ENCODE results near the gene GSG1L. TPM values are rescaled to one million over a fixed set of nuclear protein-coding genes. Genes with fewer than 3 reads are reported as not detected.
"Not testable (repeated sequence)": the region's sequence is repeated elsewhere in the genome, so short reads cannot be mapped to it uniquely, and the experiment has no call there.

GSG1L gene
- total RNA-seq, 1 donor from 2014 or later = not detected

GRCh38 chr16:27918755-27919154 is 144.8 kb downstream of the GSG1L start:
- no peak for DNase-seq (ENCODE audit: low spot score)
- ATAC-seq = no peak

DNA sequence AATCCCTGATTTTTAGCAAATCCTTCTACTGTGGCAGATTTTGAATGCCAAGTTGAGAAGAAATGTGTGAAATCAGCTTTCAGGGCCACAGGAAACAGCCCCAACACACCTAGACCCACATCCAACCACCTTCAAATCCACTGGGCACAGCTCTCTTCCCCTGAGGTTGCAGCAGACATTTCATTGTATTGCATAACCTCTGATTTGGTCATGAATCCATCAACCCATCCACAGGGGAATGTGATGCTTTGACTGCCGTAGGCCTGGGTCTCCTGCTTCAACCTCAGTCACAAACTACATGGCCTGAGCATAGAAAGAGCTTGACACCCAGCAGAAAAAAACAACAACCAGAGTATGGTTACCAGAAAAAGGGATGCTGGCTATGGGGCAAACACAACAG is 145.6 kb downstream of the GSG1L start:
- DNase-seq (ENCODE audit: low spot score) = no peak
- ATAC-seq = no peak

DNA sequence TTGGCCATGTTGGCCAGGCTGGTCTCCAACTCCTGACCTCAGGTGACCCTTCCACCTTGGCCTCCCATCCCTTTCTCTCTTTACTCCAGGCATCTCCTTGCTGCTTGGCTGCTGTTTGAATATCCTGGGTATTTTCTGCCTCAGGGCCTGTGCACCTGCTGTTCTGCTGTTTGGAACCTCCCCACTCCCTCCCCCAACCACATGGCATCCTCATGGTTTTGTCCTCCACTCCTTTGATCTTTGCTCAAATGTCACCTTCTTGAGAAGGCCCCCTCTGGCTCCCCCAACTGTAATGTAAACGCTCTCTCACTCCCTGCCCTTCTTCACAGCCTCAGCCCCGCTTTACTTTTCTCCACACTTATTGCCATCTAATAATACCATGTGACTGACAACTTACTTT is 152.0 kb downstream of the GSG1L start:
- no peak for DNase-seq (ENCODE audit: low spot score)
- ATAC-seq = no peak

DNA sequence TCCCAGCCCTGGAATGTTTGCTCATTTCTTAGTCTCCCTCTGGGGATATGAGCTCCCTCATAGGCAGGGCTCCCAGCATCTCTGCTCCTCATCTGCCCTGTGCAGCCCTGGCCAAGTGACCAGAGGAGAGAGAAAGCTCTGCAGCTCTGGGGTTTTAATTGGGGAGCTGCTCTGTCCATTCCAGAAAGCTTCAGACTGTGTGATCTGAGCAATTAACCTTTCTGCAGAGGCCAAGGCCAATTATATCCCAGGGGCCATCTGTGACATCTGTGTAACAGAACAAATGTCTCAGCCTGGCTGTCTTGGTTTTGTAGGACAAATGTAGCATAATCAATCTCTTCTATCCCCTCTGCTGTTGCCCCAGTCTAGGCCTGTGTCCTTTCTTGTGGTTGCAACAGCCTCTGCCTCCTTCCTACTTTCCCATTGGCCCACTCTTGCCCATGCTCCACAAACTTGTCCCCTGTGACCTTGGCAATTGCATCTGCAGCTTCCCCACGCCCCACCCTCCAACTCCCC is 156.0 kb downstream of the GSG1L start:
- DNase-seq (ENCODE audit: low spot score) (no peak), ATAC-seq (no peak)

DNA sequence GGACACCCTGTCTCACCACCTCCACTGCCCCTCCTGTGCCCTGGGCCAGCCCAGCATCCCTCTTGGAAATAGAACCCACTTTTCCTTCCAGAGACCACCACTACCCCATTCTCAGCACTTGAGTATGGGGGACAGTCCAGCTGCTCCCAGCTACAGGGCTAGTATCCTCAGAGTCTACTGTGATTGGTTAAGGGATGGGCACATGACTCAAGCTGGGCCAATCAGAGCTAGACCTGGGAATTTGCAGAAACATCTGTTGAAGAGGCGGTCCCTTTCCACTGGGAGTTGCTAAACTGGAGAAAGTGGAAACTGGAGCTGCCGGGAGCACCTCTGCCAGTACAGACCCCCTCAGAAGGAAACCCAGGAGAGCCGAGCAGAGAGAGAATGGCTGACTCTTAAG is 156.6 kb downstream of the GSG1L start:
- ATAC-seq = no peak
- DNase-seq (ENCODE audit: low spot score) = no peak

DNA sequence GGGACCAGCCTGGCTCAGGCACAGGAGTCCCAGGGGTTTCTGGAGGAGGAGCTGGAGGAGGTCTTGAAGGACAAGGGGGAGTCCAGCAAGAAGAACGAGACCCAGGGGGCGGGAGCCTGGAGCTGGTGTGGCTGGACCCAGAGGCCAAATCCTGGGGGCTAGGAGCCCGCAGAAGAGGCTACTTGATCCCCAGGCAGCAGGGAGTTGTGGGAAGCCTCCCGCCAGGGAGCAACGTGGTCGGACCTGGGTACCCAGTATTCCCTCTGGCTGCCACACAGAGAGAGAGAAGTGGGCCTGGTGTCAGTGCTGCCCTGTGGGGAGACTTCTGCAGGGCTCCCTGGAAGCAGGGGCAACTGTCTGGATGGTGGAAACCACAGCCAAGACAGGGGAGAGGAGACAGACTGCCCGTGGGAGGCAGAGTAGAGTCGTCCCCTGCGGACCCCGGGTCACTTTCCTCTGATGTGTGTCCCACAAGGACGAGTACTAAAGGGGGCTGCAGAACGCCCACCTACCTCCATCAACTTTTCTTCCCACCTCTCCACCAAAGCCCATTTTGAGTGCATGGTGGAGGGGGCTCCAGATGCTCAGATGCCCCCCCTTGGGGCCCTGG is 160.4 kb downstream of the GSG1L start:
- no peak for ATAC-seq
- DNase-seq (ENCODE audit: low spot score) = no peak

GRCh38 chr16:27902551-27902950 is 161.0 kb downstream of the GSG1L start:
- no peak for DNase-seq (ENCODE audit: low spot score)
- ATAC-seq = no peak

DNA sequence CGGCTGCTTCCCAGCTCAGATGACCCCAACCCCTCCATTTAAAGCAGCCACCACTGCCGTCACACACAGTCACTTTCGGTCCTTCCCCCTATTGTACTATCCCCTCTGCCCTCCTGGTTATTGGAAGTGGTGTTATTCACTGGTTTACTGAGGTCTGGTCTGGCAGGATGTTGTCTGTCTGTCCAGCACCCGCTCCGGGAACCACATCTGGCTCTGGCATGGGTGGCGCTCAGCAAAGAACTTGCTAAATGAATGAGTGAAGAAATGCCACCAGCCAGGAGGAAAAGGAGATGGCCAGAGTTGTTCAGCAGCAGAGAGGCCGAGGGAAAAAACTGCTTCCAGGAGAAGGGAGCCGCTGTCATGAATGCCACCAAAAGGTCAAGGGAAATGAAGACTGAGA is 161.6 kb downstream of the GSG1L start:
- DNase-seq (ENCODE audit: low spot score) = no peak
- ATAC-seq = no peak

DNA sequence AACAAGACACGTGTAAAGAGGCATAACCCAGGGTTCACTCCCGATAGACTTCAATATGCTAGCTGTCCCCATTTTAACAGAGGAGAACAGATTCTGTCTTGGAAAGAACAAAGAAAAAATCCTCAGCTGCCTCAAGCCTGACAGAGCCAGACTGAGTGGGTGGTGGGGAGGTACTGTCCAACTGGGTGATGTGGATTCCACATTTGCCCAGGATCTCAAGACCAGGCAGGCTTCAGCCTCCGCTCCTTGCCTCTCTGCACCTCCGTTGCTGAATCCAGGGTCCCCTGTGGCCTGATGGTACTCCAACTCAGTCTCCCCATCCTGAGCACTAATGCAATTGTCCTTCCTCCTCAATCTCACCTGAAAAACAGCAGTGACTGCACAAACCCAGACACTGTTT is 163.8 kb downstream of the GSG1L start:
- no peak for ATAC-seq
- no peak for DNase-seq (ENCODE audit: low spot score)

DNA sequence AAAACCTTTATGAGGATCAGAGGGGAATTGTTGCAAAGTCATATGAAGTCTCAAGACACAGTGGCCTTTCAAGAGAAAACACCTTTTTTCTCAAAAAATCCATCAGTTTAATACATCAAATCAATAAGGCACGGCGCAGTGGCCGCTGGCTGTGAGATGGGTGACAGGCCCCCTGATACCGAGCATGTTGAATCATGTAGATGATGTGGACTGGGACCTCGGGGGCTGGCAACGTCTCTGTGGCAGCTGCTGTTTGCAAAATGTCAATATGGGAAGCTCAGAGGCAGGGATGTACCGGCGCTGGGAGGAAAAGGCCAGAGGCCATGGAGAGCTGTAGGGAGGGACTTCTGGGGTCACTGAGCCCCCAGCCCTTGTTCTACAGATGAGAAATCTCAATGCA is 169.1 kb downstream of the GSG1L start:
- no peak for DNase-seq (ENCODE audit: low spot score)
- ATAC-seq = no peak

GRCh38 chr16:27892879-27893278 is 170.6 kb downstream of the GSG1L start:
- ATAC-seq (no peak), DNase-seq (ENCODE audit: low spot score) (no peak)

GRCh38 chr16:27890866-27891265 is 172.6 kb downstream of the GSG1L start:
- ATAC-seq (no peak), DNase-seq (ENCODE audit: low spot score) (no peak)

GRCh38 chr16:27890006-27890405 is 173.5 kb downstream of the GSG1L start:
- DNase-seq (ENCODE audit: low spot score) (no peak), ATAC-seq (no peak)

DNA sequence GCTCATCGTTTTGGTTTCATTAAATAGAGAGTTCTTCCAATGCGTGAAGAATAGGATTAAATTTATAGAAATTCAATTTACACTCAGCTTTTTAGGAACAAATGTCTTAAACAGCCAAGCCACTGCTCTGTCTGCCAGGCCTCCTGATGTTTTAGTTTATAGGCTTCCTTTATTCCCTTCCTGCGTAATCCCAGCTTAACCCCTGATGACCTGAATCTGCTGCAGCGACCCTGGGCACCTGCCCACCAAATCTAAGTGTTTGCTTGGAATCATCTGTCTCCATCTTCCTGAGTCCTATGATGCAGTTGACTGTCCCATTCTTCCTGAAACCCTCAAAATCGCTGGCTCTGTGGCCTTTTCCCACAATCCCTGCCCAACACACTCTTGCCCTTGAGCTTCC is 179.9 kb downstream of the GSG1L start:
- no peak for DNase-seq (ENCODE audit: low spot score)
- ATAC-seq = no peak

GRCh38 chr16:27880287-27880686 is 183.2 kb downstream of the GSG1L start:
- DNase-seq (ENCODE audit: low spot score) (no peak), ATAC-seq (no peak)

GRCh38 chr16:27879601-27880247 is 183.8 kb downstream of the GSG1L start:
- no peak for DNase-seq (ENCODE audit: low spot score)
- ATAC-seq = no peak

- ATAC-seq; DNase-seq (ENCODE audit: low spot score): not testable (repeated sequence)
Observed at GRCh38 chr16:27872627-27873026, 190.9 kb downstream of the GSG1L start.

DNA sequence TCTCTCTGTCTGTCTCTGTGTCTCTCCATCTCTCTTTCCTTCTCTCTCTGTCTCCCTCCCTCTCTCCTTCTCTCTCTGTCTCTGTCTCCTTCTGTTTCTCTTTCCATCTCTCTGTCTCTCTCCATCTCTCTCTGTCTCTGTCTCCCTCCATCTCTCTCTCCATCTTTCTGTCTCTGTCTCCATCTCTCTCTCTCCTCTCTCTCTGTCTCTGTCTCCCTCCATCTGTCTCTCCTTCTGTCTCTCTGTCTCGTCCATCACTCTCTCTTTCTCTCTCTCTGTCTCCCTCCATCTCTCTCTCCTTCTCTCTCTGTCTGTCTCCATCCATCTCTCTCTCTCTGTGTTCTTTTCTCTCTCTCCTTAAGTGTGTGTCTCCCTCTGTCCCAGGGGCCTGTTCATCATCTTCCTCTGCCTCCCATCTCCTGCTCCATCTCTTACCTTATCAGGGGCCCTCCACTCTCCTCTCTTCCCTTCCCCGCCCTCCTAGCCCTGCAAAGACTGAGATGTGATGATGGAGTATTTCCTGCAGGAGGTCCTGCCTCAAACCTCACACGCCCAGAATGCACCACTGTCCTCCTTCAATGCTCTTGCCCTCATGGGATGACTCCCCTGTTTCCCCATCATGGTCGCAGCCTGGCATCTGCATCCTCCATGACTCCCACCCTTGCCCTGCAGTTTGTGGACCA is 193.3 kb downstream of the GSG1L start:
- no peak for ATAC-seq
- DNase-seq (ENCODE audit: low spot score) = no peak

DNA sequence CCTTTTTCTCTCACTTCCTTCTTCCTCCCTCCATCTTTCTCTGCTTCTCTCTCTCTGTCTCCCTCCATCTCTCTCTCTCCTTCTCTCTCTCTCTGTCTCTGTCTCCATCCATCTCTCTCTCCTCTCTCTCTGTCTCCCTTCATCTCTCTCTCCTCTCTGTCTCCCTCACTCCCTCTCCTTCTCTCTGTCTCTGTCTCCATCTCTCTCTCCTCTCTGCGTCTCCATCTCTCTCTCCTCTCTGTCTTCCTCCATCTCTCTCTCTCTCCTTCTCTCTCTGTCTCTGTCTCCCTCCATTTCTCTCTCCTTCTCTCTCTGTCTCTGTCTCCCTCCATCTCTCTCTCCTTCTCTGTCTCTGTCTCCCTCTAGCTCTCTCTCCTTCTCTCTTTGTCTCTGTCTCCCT is 194.1 kb downstream of the GSG1L start:
- DNase-seq (ENCODE audit: low spot score) (no peak), ATAC-seq (no peak)

DNA sequence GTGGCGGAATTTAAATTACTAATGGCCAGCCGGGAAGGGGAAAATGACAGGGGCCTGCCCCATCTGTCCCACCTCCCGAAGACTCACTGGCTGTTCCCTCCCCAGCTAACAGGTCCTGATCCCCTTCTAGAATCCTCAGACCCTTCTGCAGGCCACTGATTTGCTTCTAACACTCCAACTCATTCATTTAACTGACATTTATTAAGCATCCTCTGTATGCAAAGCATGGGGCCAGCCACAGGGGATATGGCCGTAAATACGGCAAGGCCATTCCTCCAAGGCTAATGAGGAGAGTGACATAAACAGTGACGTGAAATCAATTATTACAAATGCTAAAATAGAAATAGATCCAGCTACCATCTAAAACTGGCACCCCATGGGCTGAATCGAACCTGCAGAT is 195.3 kb downstream of the GSG1L start:
- no peak for DNase-seq (ENCODE audit: low spot score)
- no peak for ATAC-seq

GRCh38 chr16:27867122-27868110 is 196.1 kb downstream of the GSG1L start:
- ATAC-seq = peak; percentile 81
- DNase-seq (ENCODE audit: low spot score) = peak; percentile 59
